HG03520 (cell line): ENCODE measurements around the gene MLLT10.
"Not testable (repeated sequence)": the region's sequence is repeated elsewhere in the genome, so short reads cannot be mapped to it uniquely, and the experiment has no call there.

Source experiments
- ATAC-seq: cut with Tn5 transposase; IDR thresholded peaks from one replicate; pipeline ENCODE4 v1.9.1; 2021; ENCODE audit warnings: mild to moderate bottlenecking, moderate library complexity; ENCODE audit not compliant: unreplicated experiment

MLLT10 gene

GRCh38 chr10:21570761-21571521 is 36.9 kb downstream of the MLLT10 start:
- ATAC-seq = no peak

- ATAC-seq = no peak
These were observed 38.5 kb downstream of the MLLT10 start for GRCh38 chr10:21572578-21572977.

- ATAC-seq = not testable (repeated sequence)
These were observed 40.5 kb downstream of the MLLT10 start for GRCh38 chr10:21574514-21574913.

GRCh38 chr10:21579291-21579690 is 45.3 kb downstream of the MLLT10 start:
- ATAC-seq = no peak

DNA sequence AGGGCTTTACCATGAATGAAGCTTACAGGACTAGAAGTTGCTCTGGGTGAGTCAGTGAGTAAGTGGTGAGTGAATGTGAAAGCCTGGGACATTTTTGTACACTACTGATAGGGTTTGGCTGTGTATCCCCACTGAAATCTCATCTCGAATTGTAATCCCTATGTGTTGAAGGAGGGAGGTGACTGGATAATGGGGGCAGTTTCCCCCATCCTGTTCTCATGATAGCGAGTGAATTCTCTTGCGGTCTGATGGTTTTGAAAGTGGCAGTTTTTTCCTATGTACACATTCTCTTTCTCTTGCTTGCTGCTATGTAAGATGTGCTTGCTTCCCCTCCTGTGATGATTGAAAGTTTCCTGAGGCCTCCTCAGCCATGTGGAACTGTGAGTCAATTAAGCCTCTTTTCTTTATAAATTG is 47.4 kb downstream of the MLLT10 start:
- peak; percentile 78 for ATAC-seq

- no peak for ATAC-seq
These were observed 51.0 kb downstream of the MLLT10 start for GRCh38 chr10:21584834-21585530.

- ATAC-seq = no peak
These were observed 53.4 kb downstream of the MLLT10 start for GRCh38 chr10:21587391-21587790.

DNA sequence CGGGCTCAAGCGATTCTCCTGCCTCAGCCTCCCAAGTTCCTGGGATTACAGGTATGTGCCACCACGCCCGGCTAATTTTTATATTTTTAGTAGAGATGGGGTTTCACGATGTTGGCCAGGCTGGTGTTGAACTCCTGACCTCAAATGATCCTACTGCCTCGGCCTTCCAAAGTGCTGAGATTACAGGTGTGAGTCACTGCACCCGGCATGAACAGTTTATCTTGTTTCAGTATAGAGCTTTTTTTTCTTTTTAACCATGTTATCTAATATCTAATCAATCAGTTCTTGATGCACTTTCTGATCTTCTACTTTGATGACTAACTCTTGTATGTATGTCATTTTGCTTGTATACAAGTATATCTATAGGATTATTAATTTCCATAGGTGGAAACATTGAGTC is 54.1 kb downstream of the MLLT10 start:
- ATAC-seq = not testable (repeated sequence)

DNA sequence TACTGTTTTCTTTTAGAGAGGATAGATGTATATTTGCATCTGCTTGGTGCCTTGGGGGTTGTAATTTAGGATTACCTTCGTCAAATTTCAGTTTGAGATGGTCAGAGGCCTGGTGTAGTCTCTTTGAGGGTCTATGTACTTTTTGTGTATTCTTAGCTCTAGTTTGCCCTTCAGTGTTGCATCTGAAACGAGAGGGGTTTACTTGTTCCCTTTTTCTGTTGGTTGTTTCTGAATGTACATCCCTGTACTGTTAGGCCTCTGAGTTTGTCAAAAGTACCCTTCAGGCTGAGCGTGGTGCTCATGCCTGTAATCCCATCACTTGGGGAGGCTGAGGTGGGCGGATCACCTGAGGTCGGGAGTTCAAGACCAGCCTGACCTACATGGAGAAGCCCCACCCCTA is 60.0 kb downstream of the MLLT10 start:
- ATAC-seq = no peak

DNA sequence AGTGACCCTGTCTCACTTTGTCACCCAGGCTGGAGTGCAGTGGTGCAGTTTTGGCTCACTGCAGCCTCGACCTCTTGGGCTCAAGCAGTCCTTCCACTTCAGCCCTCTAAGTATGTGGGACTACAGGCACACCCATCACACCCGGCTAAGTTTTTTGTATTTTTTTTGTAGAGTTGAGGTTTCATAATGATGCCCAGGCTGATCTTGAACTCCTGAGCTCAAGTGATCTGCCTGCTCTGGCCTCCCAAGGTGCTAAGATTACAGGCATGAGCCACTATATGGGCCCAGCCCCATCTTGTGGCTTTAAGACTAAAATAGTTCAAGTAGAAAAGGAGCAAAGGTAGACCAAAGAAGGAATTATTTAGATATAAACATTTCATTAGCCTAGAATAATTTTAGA is 65.5 kb downstream of the MLLT10 start:
- no peak for ATAC-seq

- no peak for ATAC-seq
These were observed 66.9 kb downstream of the MLLT10 start for GRCh38 chr10:21600804-21601433.

DNA sequence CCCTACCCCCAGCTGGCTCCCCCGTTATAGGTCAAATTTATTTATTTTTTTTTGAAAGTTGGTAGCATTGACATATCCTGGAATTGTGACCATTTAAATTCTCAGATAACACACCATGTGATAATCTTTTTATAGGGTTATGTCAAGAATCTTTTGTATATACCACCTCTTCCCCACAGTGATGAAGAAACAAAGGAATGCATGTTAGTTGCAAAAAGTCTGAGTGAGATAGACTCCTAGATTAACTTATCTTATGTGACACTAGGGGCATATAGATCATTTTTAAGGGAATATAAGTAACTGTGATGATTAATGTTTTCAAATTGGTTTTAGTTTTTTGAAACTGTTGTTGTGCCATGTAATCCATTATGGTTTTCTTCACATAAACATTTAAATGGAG is 68.3 kb downstream of the MLLT10 start:
- no peak for ATAC-seq

DNA sequence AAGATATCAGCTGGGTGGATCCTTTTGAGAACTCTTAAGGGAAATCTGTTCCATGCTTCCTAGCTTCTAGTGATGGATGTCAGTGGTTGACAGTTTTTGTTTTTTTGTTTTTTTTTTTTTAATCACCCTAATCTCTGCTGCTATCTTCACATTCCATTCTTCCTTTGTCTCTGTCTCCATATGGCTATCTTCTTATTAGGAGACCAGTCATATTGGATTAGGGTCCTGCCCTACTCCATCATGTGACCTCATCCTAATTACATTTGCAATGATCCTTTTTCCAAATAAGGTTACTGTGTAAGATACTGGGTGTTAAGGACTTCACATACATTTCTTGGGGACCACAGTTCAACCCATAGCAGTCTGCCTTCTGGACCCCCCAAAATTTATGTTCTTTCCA is 69.7 kb downstream of the MLLT10 start:
- ATAC-seq = no peak

DNA sequence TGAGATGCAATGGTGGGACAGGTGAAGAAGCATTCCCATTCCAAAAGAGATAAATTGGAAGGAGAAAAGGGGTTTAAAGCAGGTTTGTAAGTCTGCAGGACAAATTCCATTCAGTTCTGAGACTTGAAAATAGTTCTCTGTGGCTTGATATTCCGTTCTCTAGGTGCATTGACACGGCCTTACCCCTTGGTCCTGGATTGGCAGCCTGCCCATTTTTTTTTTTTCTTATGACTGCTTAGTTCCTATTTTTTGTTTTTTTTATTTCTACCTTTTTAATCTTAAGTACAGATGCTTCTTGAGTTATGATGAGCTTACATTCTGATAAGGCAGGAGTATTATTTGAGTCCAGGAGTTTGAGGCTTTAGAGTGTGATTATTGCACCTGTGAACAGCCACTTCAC is 70.6 kb downstream of the MLLT10 start:
- no peak for ATAC-seq

DNA sequence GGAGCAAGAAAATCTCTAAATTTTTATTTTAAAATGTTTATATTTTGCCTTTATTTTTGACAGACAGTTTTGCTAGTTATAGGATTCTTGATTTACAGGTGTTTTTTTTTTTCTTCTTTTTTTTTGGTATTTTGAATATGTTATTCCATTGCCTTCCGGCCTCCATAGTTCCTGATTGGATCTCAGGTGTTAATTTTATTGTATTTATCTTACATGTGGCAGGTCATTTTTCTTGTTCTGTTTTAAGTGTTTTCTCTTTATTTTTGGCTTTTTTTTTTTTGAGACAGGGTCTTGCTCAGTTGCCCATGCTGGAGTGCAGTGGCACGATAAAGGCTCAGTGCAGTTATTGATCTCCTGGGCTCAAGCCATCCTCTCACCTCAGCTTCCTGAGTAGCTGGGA is 73.9 kb downstream of the MLLT10 start:
- no peak for ATAC-seq

GRCh38 chr10:21614000-21614399 is 80.0 kb downstream of the MLLT10 start:
- ATAC-seq = no peak

- no peak for ATAC-seq
These were observed 83.2 kb downstream of the MLLT10 start for GRCh38 chr10:21617267-21617666.

- no peak for ATAC-seq
These were observed 89.3 kb downstream of the MLLT10 start for GRCh38 chr10:21623291-21623690.

DNA sequence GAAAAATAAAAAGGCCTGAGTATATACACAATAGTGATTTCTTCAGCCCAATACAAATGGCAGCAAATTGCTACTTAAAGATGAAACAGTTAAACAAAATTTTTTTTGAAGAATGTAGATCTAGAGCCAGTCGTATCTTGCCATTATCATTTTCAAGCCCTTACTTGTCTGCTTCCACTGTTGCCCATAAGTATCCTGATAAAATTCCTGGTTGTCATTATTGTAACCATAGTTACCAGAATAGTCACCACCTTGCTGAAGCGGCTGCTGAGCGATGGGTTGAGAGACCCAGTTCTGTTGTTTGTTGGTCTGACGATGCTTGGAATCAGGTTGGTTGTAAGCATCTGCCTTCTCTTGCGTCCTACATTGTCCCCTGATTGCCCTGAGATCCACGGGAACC is 90.4 kb downstream of the MLLT10 start:
- ATAC-seq = not testable (repeated sequence)

- no peak for ATAC-seq
These were observed 90.9 kb downstream of the MLLT10 start for GRCh38 chr10:21624951-21625350.

- no peak for ATAC-seq
These were observed 91.7 kb downstream of the MLLT10 start for GRCh38 chr10:21625623-21626229.
